GM12892 (cell line): ENCODE results near the gene LENG9.
A peak's percentile ranks its signal among the peaks of the same experiment; 100 is the strongest.

ENCODE experiments used
- DNase-seq: peaks from one replicate; pipeline ENCODE4 v3.0.0; 2011; ENCODE audit not compliant: insufficient read length
- FAIRE-seq: peaks from 2 replicates; lab custom pipeline; 2011; peaks lifted over from hg19 to GRCh38; lab: Jason Lieb, UNC
- POLR2A ChIP-seq: IDR thresholded peaks from 2 replicates; pipeline ENCODE4 v1.6.1; 2011; ENCODE audit warnings: low read depth, low read length, control low read depth
- POLR2AphosphoS5 ChIP-seq: IDR thresholded peaks from 2 replicates; pipeline ENCODE4 v1.6.1; 2011; ENCODE audit warnings: low read depth, low read length, control low read depth
- TAF1 ChIP-seq: IDR thresholded peaks from 2 replicates; pipeline ENCODE4 v1.6.1; 2011; ENCODE audit warnings: low read depth, mild to moderate bottlenecking, control low read depth, low read length, borderline replicate concordance

LENG9 gene

GRCh38 chr19:54461613-54462012 lies 2.0 kb downstream of the LENG9 start:
- FAIRE-seq (no peak), DNase-seq (no peak)
- no peak for TF ChIP-seq POLR2A
- no peak; the same call in 1 of the 2 replicates for TF ChIP-seq POLR2AphosphoS5
- no peak for TF ChIP-seq TAF1

- DNase-seq (no peak), FAIRE-seq (no peak)
- TF ChIP-seq POLR2AphosphoS5 = no peak; the same call in 1 of the 2 replicates
- no peak for TF ChIP-seq TAF1
- TF ChIP-seq POLR2A = peak; percentile 37
These were observed 2.4 kb downstream of the LENG9 start for GRCh38 chr19:54461210-54461609.

- FAIRE-seq = no peak
- TF ChIP-seq POLR2A (no peak), TAF1 (no peak), POLR2AphosphoS5 (no peak)
- DNase-seq = no peak
These were observed 3.2 kb downstream of the LENG9 start for GRCh38 chr19:54460230-54461005.

- FAIRE-seq (no peak), DNase-seq (no peak)
- TF ChIP-seq POLR2A (peak; percentile 25; the same call in 1 of the 2 replicates), TAF1 (no peak)
These were observed 4.0 kb downstream of the LENG9 start for GRCh38 chr19:54459282-54460229.

- FAIRE-seq = no peak
- TF ChIP-seq POLR2AphosphoS5 (no peak), TAF1 (no peak), POLR2A (no peak)
These were observed 4.8 kb downstream of the LENG9 start for GRCh38 chr19:54458648-54459281.

GRCh38 chr19:54457773-54458647 lies 5.6 kb downstream of the LENG9 start:
- TF ChIP-seq POLR2A (no peak), TAF1 (no peak), POLR2AphosphoS5 (no peak)
- FAIRE-seq (no peak), DNase-seq (no peak)

More at GRCh38 chr19:54458648-54459281, 4.8 kb downstream of the LENG9 start:
- DNase-seq = no peak

GRCh38 chr19:54456423-54457373 lies 6.9 kb downstream of the LENG9 start:
- no peak for FAIRE-seq
- DNase-seq = no peak
- no peak for TF ChIP-seq POLR2AphosphoS5
- TF ChIP-seq POLR2A = peak; percentile 26; the same call in 1 of the 2 replicates

GRCh38 chr19:54455786-54456422 lies 7.7 kb downstream of the LENG9 start:
- FAIRE-seq = no peak
- TF ChIP-seq POLR2A (no peak), POLR2AphosphoS5 (no peak), TAF1 (no peak)

More at GRCh38 chr19:54455786-54456422, 7.7 kb downstream of the LENG9 start:
- DNase-seq = no peak
